ENCODE measurements around the gene TCF3.

- TF ChIP-seq, protein P1, sequence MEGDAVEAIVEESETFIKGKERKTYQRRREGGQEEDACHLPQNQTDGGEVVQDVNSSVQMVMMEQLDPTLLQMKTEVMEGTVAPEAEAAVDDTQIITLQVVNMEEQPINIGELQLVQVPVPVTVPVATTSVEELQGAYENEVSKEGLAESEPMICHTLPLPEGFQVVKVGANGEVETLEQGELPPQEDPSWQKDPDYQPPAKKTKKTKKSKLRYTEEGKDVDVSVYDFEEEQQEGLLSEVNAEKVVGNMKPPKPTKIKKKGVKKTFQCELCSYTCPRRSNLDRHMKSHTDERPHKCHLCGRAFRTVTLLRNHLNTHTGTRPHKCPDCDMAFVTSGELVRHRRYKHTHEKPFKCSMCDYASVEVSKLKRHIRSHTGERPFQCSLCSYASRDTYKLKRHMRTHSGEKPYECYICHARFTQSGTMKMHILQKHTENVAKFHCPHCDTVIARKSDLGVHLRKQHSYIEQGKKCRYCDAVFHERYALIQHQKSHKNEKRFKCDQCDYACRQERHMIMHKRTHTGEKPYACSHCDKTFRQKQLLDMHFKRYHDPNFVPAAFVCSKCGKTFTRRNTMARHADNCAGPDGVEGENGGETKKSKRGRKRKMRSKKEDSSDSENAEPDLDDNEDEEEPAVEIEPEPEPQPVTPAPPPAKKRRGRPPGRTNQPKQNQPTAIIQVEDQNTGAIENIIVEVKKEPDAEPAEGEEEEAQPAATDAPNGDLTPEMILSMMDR (IDR thresholded peaks at IDR 0.05; ENCODE audit: borderline replicate concordance, extremely low read depth, low read length, poor library complexity, severe bottlenecking): no peak
- TF ChIP-seq EZH2 (IDR thresholded peaks at IDR 0.05; ENCODE audit: borderline replicate concordance, low read depth, low read length, severe bottlenecking): no peak
These were observed 32.1 kb upstream of the TCF3 start for GRCh38 chr19:1684573-1684912.
